Neural cell (in vitro differentiated cells): ENCODE data around the gene GSG1L. TPM values are rescaled to one million over a fixed set of nuclear protein-coding genes. Genes with fewer than 3 reads are reported as not detected.

Experiments
- H2AFZ ChIP-seq: fragments of 200-600, 300-800 bp; sonication (generic), shearing (Covaris generic); 2 replicates; pipeline ENCODE4 v1.6.0; 2014; ENCODE audit warnings: low read depth, mild to moderate bottlenecking, antibody characterized with exemption, low read length, moderate library complexity
- H3F3A ChIP-seq: fragments of 200-600 bp; shearing (Covaris generic); 2 replicates; pipeline ENCODE4 v1.6.1; 2016; ENCODE audit warnings: mild to moderate bottlenecking, moderate library complexity, mixed read lengths, antibody characterized with exemption, low read length; ENCODE audit not compliant: insufficient read depth, poor library complexity, severe bottlenecking
- H3K27ac ChIP-seq: fragments of 200-600, 300-800 bp; sonication (generic), shearing (Covaris generic); 2 replicates; pipeline ENCODE4 v1.5.1; 2014; ENCODE audit warnings: mild to moderate bottlenecking, low read length, moderate library complexity
- H3K27me3 ChIP-seq: fragments of 300-800, 200-600 bp; sonication (generic), shearing (Covaris generic); 2 replicates; pipeline ENCODE4 v1.6.0; 2014; ENCODE audit warnings: mild to moderate bottlenecking, low read depth, low read length, moderate library complexity; ENCODE audit not compliant: insufficient read depth
- H3K36me3 ChIP-seq: fragments of 300-800, 200-600 bp; sonication (generic), shearing (Covaris generic); 2 replicates; pipeline ENCODE4 v1.5.1; 2014; ENCODE audit warnings: mild to moderate bottlenecking, antibody characterized with exemption, low read length, moderate library complexity; ENCODE audit not compliant: insufficient read depth
- H3K4me2 ChIP-seq: fragments of 300-800, 200-600 bp; sonication (generic), shearing (Covaris generic); 2 replicates; pipeline ENCODE4 v1.6.0; 2014; ENCODE audit warnings: mild to moderate bottlenecking, low read length
- H3K4me3 ChIP-seq: fragments of 300-800, 200-600 bp; sonication (generic), shearing (Covaris generic); 2 replicates; pipeline ENCODE4 v1.5.1; 2014; ENCODE audit warnings: mild to moderate bottlenecking, low read length, moderate library complexity
- H3K79me2 ChIP-seq: fragments of 200-600 bp; shearing (Covaris generic); replicated peaks from 2 replicates; pipeline ENCODE4 v1.6.0; 2014; ENCODE audit warnings: mild to moderate bottlenecking, low read length, moderate library complexity; ENCODE audit not compliant: insufficient read depth
- H3K9ac ChIP-seq: fragments of 300-800, 200-600 bp; sonication (generic), shearing (Covaris generic); 2 replicates; pipeline ENCODE4 v1.6.1; 2016; ENCODE audit warnings: mild to moderate bottlenecking, low read length, mixed read lengths
- H3K9me2 ChIP-seq: fragments of 200-600 bp; shearing (Covaris generic); 2 replicates; pipeline ENCODE4 v1.6.1; 2016; ENCODE audit warnings: mild to moderate bottlenecking, low read length, mixed read lengths; ENCODE audit not compliant: insufficient read depth
- H3K9me3 ChIP-seq: fragments of 200-600, 300-800 bp; sonication (generic), shearing (Covaris generic); 2 replicates; pipeline ENCODE4 v1.6.1; 2016; ENCODE audit warnings: mild to moderate bottlenecking, mixed run types, low read length, moderate library complexity, mixed read lengths
- H4K20me1 ChIP-seq: fragments of 200-600 bp; shearing (Covaris generic); 2 replicates; pipeline ENCODE4 v1.6.1; 2016; ENCODE audit warnings: mild to moderate bottlenecking, mixed run types; ENCODE audit not compliant: insufficient read depth
- CTCF ChIP-seq: fragments of 450-650 bp; IDR thresholded peaks from 2 replicates; pipeline ENCODE4 v1.5.1; 2014; ENCODE audit warnings: antibody characterized with exemption, mild to moderate bottlenecking, moderate library complexity; ENCODE audit not compliant: poor library complexity, severe bottlenecking
- EP300 ChIP-seq: fragments of 450-650 bp; conservative IDR thresholded peaks from 2 replicates; pipeline ENCODE4 v1.6.1; 2014; ENCODE audit warnings: antibody characterized with exemption, mild to moderate bottlenecking, moderate library complexity; ENCODE audit not compliant: poor library complexity, severe bottlenecking
- EZH2 ChIP-seq: fragments of 200-600, 300-800 bp; shearing (Covaris generic), sonication (generic); IDR thresholded peaks from 2 replicates; pipeline ENCODE4 v1.6.1; 2014; ENCODE audit warnings: antibody characterized with exemption, low read length, borderline replicate concordance, mild to moderate bottlenecking; ENCODE audit not compliant: insufficient read depth, poor library complexity, severe bottlenecking
- MXI1 ChIP-seq: fragments of 450-650 bp; conservative IDR thresholded peaks from 2 replicates; pipeline ENCODE4 v1.6.1; 2014; ENCODE audit warnings: antibody characterized with exemption, mild to moderate bottlenecking; ENCODE audit not compliant: poor library complexity, severe bottlenecking
- POLR2AphosphoS5 ChIP-seq: IDR thresholded peaks from 2 replicates; pipeline ENCODE4 v1.6.1; 2012
- RAD21 ChIP-seq: fragments of 450-650 bp; conservative IDR thresholded peaks from 2 replicates; pipeline ENCODE4 v1.6.1; 2014; ENCODE audit warnings: antibody characterized with exemption, mild to moderate bottlenecking, moderate library complexity
- REST ChIP-seq: IDR thresholded peaks from 2 replicates; pipeline ENCODE4 v1.6.1; 2012; ENCODE audit warnings: borderline replicate concordance
- SMC3 ChIP-seq: fragments of 450-650 bp; conservative IDR thresholded peaks from 2 replicates; pipeline ENCODE4 v1.6.1; 2014; ENCODE audit warnings: antibody characterized with exemption, mild to moderate bottlenecking, moderate library complexity; ENCODE audit not compliant: poor library complexity
- TAF1 ChIP-seq: IDR thresholded peaks from 2 replicates; pipeline ENCODE4 v1.6.1; 2012; ENCODE audit warnings: low read depth
- polyA plus RNA-seq: library from polyadenylated mRNA; depleted of rRNA; stranded (reverse); fragments of >200 nt; gene quantifications from 2 replicates; pipeline ENCODE4 v1.2.3, GENCODE V29; 2014

The GSG1L gene
- polyA plus RNA-seq, 1 donor from 2014 or later = 0.85 TPM

- Histone ChIP-seq H3K4me2 (no peak overlapping the region), H3K27me3 (no peaks in the 10 kb centered on the region), H3K36me3 (no peaks in the 10 kb centered on the region), H3K9me2 (no peaks in the 10 kb centered on the region), H3F3A (no peaks in the 10 kb centered on the region), H3K79me2 (no peaks in the 10 kb centered on the region), H3K4me3 (no peak overlapping the region), H3K9ac (no peak overlapping the region), H4K20me1 (no peaks in the 10 kb centered on the region), H2AFZ (no peak overlapping the region), H3K9me3 (no peaks in the 10 kb centered on the region), H3K27ac (no peak overlapping the region)
- TF ChIP-seq TAF1 (no peak), CTCF (no peak), SMC3 (no peak), POLR2AphosphoS5 (no peak), EZH2 (no peak), REST (no peak), EP300 (no peak), RAD21 (no peak), MXI1 (no peak)
These were observed 63.0 kb downstream of the GSG1L start for GRCh38 chr16:28000314-28001169.

GRCh38 chr16:27999687-28000086, 63.8 kb downstream of the GSG1L start:
- H3K27me3 ChIP-seq = no peaks in the 10 kb centered on the region
- TF ChIP-seq CTCF = no peak
- no peak for TF ChIP-seq REST
- TF ChIP-seq RAD21 = no peak
- no peak for TF ChIP-seq SMC3
- no peak for TF ChIP-seq EP300
- TF ChIP-seq POLR2AphosphoS5 = no peak
- no peak for TF ChIP-seq EZH2
- TF ChIP-seq TAF1 = no peak
- no peak for TF ChIP-seq MXI1
- no peak overlapping the region for H3K9ac ChIP-seq
- no peak overlapping the region for H3K4me3 ChIP-seq
- H3K9me3 ChIP-seq = no peaks in the 10 kb centered on the region
- H3K4me2 ChIP-seq = no peak overlapping the region
- H3F3A ChIP-seq = no peaks in the 10 kb centered on the region
- H2AFZ ChIP-seq = no peak overlapping the region
- H3K79me2 ChIP-seq = no peaks in the 10 kb centered on the region
- H3K36me3 ChIP-seq = no peaks in the 10 kb centered on the region
- no peak overlapping the region for H3K27ac ChIP-seq
- H3K9me2 ChIP-seq = no peaks in the 10 kb centered on the region
- no peaks in the 10 kb centered on the region for H4K20me1 ChIP-seq
